ENCODE measurements around the gene WRAP73. TPM values are rescaled to one million over a fixed set of nuclear protein-coding genes. Genes with fewer than 3 reads are reported as not detected.

WRAP73 gene
- total and polyA plus RNA-seq, 9 of the 15 experiments (the other 6 are each of a cell fraction or from before 2014, with no cell fraction given), result 4.3 to 51.8 (median 30.1) TPM

- no peak for TF ChIP-seq CEBPB (tag; IDR thresholded peaks at IDR 0.05)
- TF ChIP-seq MAX (CRISPR knock-in tag; IDR thresholded peaks at IDR 0.05), result no peak
- TF ChIP-seq ZNF444 (CRISPR knock-in tag; IDR thresholded peaks at IDR 0.05), result no peak
- TF ChIP-seq KLF1 (tag; IDR thresholded peaks at IDR 0.05), result no peak
- TF ChIP-seq NFYB (IDR thresholded peaks at IDR 0.05; ENCODE audit: extremely low read depth, insufficient read length), result no peak
- no peak for TF ChIP-seq NFIC (IDR thresholded peaks at IDR 0.05)
- peak; percentile 93 for TF ChIP-seq ATF7 (IDR thresholded peaks at IDR 0.05)
- TF ChIP-seq E2F8 (IDR thresholded peaks at IDR 0.05; ENCODE audit: low read depth, partially characterized antibody), result no peak
- TF ChIP-seq SMAD2 (IDR thresholded peaks at IDR 0.05; ENCODE audit: low read depth, low read length), result no peak
- no peak for TF ChIP-seq PREB (CRISPR knock-in tag; IDR thresholded peaks at IDR 0.05)
- TF ChIP-seq U2AF1 (optimal IDR thresholded peaks at IDR 0.05; ENCODE audit: low read depth, low read length), result no peak
- no peak for TF ChIP-seq E2F3 (CRISPR knock-in tag; IDR thresholded peaks at IDR 0.05)
- TF ChIP-seq GATAD2A (IDR thresholded peaks at IDR 0.05), result no peak
- TF ChIP-seq EZH2 (IDR thresholded peaks at IDR 0.05; ENCODE audit: borderline replicate concordance, low read depth, low read length), result no peak
- peak; percentile 31; the same call in 1 of the 2 replicates for TF ChIP-seq ESRRA (IDR thresholded peaks at IDR 0.05; ENCODE audit: borderline replicate concordance, low read depth)
- TF ChIP-seq HMBOX1 (IDR thresholded peaks at IDR 0.05), result no peak
- TF ChIP-seq IFI16 (CRISPR knock-in tag; IDR thresholded peaks at IDR 0.05), result no peak
- no peak for TF ChIP-seq DEAF1 (CRISPR knock-in tag; IDR thresholded peaks at IDR 0.05)
- TF ChIP-seq CBFA2T3 (IDR thresholded peaks at IDR 0.05), result no peak
- TF ChIP-seq CBX2 (IDR thresholded peaks at IDR 0.05; ENCODE audit: insufficient read depth, low read length, poor library complexity, severe bottlenecking), result no peak
- TF ChIP-seq ELK1 (CRISPR knock-in tag; IDR thresholded peaks at IDR 0.05), result no peak
- TF ChIP-seq SMARCA5 (IDR thresholded peaks at IDR 0.05), result no peak
- no peak for TF ChIP-seq ZNF184 (CRISPR knock-in tag; IDR thresholded peaks at IDR 0.05)
- TF ChIP-seq CBX5 (IDR thresholded peaks at IDR 0.05; ENCODE audit: borderline replicate concordance, low read depth), result no peak
Measured at GRCh38 chr1:3604468-3604974, 45.4 kb downstream of the WRAP73 start (continued).
